GM10847 (cell line): ENCODE measurements around the gene SYN1.

Experiments used
- POLR2A ChIP-seq: IDR thresholded peaks from 2 replicates; pipeline ENCODE4 v1.6.1; 2011; ENCODE audit not compliant: insufficient read length; ENCODE audit errors: extremely low read depth

The SYN1 gene

DNA sequence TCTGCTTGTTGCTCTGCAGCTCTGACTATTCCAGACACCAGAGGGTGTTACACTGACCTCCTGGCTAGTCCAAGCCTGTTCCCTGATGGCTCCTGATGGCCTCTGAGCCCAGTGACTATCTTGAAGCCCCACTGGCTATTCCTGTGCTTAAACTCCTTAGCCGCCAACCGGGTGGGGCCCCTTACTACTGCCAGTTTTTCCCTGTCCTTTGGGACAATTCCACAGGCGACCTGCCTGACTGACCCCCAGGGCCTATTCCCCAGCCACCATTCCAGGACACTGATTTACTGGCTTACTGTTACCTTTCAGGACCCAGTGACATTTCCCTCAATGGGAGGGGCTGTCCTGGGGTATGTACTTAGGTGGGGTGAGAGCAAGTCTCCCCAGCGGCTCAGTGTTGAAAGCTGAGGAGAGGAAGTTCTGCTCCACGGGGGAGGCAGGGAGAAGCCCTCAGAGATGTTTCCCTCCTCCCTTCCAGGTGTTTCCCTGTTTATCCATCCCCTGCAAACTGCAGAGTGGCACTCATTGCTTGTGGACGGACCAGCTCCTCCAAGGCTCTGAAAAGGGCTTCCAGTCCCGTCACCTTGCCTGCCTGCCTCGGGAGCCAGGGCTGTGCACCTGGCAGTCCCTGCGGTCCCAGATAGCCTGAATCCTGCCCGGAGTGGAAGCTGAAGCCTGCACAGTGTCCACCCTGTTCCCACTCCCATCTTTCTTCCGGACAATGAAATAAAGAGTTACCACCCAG is 33.4 kb downstream of the SYN1 start:
- no peak for TF ChIP-seq POLR2A

GRCh38 chrX:47585273-47585672 is 34.4 kb downstream of the SYN1 start:
- TF ChIP-seq POLR2A, result no peak

DNA sequence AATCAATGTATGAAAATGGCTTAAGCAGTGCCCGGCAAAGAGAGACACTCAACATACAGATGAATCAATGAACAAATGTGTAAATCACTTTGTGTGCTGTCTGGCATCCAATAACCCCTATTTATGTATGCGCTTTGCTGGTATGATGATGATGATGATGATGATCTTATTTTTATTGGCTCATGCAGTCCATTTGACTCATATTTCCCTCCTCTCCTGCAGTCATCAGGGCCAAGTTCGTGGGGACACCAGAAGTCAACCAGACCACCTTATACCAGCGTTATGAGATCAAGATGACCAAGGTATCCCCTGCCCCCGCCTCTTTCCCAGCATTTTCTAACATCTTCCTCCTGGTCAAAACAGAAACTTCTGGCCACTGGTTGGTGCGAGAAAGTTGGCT is 34.9 kb downstream of the SYN1 start:
- TF ChIP-seq POLR2A, result no peak

DNA sequence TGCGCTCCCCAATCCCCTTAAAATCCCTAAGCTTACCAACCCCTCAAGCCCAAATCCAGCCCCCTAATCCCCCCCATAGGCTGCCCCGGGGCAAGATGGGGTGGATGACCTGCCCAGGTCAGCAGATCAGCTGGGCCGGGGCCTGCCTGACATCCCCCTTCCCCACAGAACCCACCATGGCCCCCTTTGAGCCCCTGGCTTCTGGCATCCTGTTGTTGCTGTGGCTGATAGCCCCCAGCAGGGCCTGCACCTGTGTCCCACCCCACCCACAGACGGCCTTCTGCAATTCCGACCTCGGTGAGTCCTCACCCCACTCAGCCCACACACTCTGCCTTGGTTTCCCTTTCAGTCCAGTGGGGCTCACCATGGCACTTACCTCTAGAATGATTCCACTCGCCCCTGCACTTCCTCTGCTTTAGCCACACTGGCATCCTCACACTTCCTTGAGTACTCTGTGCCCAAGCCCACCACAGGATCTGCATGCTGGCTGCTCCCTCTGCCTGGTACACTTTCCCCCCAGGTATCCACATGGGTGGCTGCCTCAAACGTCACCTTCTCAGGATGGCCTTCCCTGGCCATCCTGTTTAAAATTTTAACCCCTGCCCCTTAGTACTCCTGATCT is 36.3 kb downstream of the SYN1 start:
- TF ChIP-seq POLR2A, result no peak

GRCh38 chrX:47581731-47582647 is 37.7 kb downstream of the SYN1 start, which contains the start of gene TIMP1:
TSS of gene TIMP1 (plus strand) at chrX:47582436. CDS start at chrX:47583416, 980 bp downstream.
- peak; percentile 39 for TF ChIP-seq POLR2A

- TF ChIP-seq POLR2A, result no peak
Measured at GRCh38 chrX:47579537-47579936, 40.1 kb downstream of the SYN1 start.

DNA sequence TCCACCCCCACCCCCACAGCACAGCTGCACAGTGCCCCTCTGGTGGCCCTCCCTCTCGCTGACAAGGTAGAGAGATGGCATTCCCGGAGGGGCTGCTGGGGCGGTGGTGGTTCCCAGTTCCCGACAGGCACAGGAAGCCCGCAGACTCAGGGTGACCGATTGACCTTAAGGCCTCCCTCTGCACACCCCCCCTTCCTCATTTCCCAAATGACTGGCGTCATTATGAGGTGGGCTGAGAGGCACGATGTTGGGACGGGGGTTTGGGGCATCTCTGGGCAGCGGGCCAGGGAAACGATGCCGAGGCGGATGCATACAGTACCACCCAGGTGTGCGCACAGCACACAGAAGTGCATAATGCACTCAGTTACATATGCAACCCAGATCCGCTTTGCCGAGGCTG is 41.0 kb downstream of the SYN1 start:
- TF ChIP-seq POLR2A, result no peak

DNA sequence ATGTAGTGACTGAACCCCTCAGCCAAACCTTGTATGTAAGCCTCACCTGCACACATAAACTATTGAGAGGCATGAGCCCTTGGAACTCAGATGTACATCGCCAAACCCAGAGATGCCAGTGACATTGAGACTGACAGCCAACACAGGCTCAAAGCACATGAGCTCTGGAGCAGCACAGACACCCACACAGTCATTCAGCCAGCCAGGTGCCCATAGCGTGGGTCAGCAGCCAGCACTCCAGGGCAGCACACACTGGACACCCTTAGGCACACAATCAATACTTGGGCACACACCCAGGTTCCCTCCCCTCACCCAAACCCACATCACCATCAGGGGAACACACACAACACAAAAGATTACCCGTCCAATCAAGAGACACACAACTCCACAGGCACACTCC is 41.8 kb downstream of the SYN1 start:
- no peak for TF ChIP-seq POLR2A

- TF ChIP-seq POLR2A, result no peak
Measured at GRCh38 chrX:47577424-47577823, 42.2 kb downstream of the SYN1 start.

- no peak for TF ChIP-seq POLR2A
Measured at GRCh38 chrX:47576021-47576898, 43.4 kb downstream of the SYN1 start.

- TF ChIP-seq POLR2A, result no peak
Measured at GRCh38 chrX:47574547-47575301, 44.9 kb downstream of the SYN1 start.

DNA sequence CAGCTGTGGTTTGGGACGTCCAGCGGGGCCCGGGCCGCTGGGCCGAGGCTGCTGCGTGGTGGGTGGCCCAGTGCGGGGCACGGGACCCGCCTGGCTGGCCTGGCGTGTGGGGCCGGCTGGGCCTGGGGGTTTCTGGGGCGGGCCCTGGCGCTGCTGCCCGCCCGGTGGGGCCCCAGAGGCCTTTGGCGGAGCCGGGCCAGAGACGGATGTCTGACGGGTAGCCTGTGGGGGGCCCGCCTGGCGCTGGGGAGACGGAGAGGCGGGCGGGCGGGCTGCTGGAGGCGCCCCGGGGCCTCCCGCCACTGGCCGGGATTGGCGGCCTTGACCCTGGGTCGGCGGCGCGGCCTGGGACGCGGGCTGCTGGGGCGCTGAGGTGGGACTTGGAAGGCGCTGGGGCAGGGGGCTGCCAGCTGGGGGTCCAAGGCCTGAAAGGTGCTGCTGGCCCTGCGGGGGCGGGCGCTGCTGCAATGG is 45.5 kb downstream of the SYN1 start:
- no peak for TF ChIP-seq POLR2A

GRCh38 chrX:47573341-47574075 is 46.1 kb downstream of the SYN1 start:
- TF ChIP-seq POLR2A, result no peak
